ENCODE results near the gene APOL1.

DNA sequence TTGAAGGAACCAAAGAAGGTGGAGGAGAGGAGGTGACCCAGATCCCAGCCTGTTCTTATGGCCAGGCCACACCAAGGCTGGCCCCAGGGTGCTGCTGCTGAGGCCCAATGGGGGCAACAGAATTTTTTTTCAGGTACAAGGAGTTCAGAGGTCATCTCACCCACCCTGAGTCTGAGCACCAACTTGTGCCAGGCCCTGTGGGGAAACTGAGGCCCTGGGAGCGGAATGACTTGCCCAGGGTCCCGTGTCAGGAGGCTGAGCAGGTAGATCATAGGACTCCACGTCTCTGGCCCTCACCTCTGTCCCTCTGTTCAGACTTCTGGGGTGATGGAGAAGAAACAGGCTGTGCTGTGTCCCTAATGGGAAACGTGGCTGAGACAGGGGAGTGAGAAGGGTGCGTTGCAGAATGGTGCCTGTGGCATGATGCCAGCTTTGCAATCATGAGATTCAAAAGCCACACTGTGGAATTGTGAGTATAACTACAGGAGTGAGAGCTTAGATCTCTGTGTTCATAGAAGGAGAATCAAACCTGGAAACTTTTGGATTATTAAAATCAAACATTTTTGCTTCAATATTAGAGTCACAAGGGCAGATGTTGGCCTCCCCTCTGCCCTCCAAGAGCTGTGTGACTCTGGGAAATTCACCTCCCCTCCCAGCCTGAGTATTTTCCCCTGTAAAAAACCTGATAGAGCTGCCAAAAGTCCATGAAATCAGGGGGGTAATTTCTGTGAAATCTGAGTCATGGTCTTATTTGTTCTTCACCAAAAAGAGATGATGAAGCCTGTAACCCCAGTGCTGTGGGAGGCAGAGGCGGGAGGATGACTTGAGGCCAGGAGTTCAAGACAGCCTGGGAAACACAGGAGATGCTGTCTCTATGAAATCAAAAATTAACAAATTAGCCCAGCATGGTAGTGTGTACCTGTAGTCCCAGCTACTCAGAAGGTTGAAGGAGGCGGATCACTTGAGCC is 874 bp downstream of the APOL1 start:
- TF ChIP-seq, protein P1, sequence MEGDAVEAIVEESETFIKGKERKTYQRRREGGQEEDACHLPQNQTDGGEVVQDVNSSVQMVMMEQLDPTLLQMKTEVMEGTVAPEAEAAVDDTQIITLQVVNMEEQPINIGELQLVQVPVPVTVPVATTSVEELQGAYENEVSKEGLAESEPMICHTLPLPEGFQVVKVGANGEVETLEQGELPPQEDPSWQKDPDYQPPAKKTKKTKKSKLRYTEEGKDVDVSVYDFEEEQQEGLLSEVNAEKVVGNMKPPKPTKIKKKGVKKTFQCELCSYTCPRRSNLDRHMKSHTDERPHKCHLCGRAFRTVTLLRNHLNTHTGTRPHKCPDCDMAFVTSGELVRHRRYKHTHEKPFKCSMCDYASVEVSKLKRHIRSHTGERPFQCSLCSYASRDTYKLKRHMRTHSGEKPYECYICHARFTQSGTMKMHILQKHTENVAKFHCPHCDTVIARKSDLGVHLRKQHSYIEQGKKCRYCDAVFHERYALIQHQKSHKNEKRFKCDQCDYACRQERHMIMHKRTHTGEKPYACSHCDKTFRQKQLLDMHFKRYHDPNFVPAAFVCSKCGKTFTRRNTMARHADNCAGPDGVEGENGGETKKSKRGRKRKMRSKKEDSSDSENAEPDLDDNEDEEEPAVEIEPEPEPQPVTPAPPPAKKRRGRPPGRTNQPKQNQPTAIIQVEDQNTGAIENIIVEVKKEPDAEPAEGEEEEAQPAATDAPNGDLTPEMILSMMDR (IDR thresholded peaks at IDR 0.05): no peak
- no peak for TF ChIP-seq SMC3 (IDR thresholded peaks at IDR 0.05; ENCODE audit: low read depth, low read length)
- TF ChIP-seq, protein P2, sequence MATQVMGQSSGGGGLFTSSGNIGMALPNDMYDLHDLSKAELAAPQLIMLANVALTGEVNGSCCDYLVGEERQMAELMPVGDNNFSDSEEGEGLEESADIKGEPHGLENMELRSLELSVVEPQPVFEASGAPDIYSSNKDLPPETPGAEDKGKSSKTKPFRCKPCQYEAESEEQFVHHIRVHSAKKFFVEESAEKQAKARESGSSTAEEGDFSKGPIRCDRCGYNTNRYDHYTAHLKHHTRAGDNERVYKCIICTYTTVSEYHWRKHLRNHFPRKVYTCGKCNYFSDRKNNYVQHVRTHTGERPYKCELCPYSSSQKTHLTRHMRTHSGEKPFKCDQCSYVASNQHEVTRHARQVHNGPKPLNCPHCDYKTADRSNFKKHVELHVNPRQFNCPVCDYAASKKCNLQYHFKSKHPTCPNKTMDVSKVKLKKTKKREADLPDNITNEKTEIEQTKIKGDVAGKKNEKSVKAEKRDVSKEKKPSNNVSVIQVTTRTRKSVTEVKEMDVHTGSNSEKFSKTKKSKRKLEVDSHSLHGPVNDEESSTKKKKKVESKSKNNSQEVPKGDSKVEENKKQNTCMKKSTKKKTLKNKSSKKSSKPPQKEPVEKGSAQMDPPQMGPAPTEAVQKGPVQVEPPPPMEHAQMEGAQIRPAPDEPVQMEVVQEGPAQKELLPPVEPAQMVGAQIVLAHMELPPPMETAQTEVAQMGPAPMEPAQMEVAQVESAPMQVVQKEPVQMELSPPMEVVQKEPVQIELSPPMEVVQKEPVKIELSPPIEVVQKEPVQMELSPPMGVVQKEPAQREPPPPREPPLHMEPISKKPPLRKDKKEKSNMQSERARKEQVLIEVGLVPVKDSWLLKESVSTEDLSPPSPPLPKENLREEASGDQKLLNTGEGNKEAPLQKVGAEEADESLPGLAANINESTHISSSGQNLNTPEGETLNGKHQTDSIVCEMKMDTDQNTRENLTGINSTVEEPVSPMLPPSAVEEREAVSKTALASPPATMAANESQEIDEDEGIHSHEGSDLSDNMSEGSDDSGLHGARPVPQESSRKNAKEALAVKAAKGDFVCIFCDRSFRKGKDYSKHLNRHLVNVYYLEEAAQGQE (IDR thresholded peaks at IDR 0.05; ENCODE audit: low read depth, low read length): no peak
- TF ChIP-seq TAF1 (IDR thresholded peaks at IDR 0.05; ENCODE audit: borderline replicate concordance, low read depth, low read length): no peak
- TF ChIP-seq RAD21 (IDR thresholded peaks at IDR 0.05; ENCODE audit: low read length): no peak
- TF ChIP-seq, protein P3, sequence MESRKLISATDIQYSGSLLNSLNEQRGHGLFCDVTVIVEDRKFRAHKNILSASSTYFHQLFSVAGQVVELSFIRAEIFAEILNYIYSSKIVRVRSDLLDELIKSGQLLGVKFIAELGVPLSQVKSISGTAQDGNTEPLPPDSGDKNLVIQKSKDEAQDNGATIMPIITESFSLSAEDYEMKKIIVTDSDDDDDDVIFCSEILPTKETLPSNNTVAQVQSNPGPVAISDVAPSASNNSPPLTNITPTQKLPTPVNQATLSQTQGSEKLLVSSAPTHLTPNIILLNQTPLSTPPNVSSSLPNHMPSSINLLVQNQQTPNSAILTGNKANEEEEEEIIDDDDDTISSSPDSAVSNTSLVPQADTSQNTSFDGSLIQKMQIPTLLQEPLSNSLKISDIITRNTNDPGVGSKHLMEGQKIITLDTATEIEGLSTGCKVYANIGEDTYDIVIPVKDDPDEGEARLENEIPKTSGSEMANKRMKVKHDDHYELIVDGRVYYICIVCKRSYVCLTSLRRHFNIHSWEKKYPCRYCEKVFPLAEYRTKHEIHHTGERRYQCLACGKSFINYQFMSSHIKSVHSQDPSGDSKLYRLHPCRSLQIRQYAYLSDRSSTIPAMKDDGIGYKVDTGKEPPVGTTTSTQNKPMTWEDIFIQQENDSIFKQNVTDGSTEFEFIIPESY (IDR thresholded peaks at IDR 0.05; ENCODE audit: borderline replicate concordance, low read depth): no peak
- TF ChIP-seq EP300 (IDR thresholded peaks at IDR 0.05; ENCODE audit: borderline replicate concordance in 1 of 2, low read depth in 1 of 2, low read length in 1 of 2): no peak
- no peak for TF ChIP-seq NFIC (IDR thresholded peaks at IDR 0.05; ENCODE audit: borderline replicate concordance)
- TF ChIP-seq JUND (IDR thresholded peaks at IDR 0.05): no peak
- no peak for TF ChIP-seq MXI1 (IDR thresholded peaks at IDR 0.05; ENCODE audit: low read depth, low read length)
